ENCODE measurements around the gene ZNF189.

DNA sequence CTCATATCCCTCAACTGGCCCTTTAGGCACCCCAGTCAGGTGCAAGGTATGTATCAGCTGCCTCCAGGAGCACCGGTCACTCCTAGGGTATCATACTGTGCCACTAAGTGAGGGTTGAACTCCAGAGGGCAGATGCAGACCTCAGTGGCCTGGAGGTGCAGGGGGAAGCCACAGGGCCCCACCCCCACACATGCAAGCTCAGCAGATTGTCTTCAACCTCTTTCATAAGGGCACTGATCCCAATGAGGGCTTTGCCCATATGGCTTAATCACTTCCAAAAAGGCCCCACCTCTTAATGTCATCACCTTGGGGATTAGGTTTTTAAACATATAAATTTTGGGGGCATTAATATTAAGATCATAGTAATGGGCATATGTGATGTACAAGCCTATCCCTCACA lies 42.0 kb upstream of the ZNF189 start:
- TF ChIP-seq, protein P1, sequence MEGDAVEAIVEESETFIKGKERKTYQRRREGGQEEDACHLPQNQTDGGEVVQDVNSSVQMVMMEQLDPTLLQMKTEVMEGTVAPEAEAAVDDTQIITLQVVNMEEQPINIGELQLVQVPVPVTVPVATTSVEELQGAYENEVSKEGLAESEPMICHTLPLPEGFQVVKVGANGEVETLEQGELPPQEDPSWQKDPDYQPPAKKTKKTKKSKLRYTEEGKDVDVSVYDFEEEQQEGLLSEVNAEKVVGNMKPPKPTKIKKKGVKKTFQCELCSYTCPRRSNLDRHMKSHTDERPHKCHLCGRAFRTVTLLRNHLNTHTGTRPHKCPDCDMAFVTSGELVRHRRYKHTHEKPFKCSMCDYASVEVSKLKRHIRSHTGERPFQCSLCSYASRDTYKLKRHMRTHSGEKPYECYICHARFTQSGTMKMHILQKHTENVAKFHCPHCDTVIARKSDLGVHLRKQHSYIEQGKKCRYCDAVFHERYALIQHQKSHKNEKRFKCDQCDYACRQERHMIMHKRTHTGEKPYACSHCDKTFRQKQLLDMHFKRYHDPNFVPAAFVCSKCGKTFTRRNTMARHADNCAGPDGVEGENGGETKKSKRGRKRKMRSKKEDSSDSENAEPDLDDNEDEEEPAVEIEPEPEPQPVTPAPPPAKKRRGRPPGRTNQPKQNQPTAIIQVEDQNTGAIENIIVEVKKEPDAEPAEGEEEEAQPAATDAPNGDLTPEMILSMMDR (conservative IDR thresholded peaks at IDR 0.05 in 1 of 2, IDR thresholded peaks at IDR 0.05 in 1 of 2; ENCODE audit: extremely low read depth in 1 of 2, insufficient read depth in 1 of 2, low read depth in 1 of 2, low read length in 2 of 2), result no peak
- TF ChIP-seq EZH2 (IDR thresholded peaks at IDR 0.05; ENCODE audit: borderline replicate concordance, low read length), result no peak

Data from mammary epithelial cell (primary cell).